HG02885 (cell line): Measurements from ENCODE around the gene PIKFYVE.
"Not testable (repeated sequence)": the region's sequence is repeated elsewhere in the genome, so short reads cannot be mapped to it uniquely, and the experiment has no call there.

Experiments used
- ATAC-seq: cut with Tn5 transposase; IDR thresholded peaks from one replicate; pipeline ENCODE4 v1.9.1; 2021; ENCODE audit warnings: mild to moderate bottlenecking; ENCODE audit not compliant: unreplicated experiment, poor library complexity

The PIKFYVE gene

DNA sequence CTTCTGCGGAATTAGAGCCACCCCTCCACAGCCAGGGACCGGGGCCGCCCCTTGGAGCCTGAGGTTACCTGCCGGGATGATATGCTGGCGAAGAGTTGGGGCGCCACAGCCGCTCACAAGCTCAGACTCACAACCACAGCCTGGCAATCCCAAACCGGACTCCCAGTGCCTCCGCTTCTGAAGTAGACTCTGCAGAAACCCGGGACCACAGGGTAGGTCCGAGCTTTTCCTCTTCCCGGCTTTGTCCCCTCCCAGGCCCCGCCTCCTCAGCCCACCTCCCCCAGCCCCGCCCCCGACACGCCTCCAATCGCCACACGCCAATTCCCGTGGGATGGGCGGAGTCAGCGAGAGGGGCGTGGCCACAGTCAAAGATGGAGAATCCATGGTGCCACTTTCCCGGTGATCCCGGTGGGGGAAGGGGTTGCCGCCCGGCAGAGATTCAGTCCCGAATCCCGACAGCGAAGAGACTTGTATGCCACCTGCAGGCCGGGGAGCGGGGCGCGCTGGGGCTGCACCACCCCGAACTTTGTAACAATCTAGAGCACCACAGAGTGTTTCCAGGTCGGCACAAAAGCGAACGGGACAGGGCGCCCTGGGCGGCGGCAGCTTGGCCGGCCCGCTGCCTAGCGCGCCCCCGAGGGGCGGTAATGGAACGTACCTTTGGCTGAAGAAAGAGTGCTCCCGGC lies 11.0 kb upstream of the PIKFYVE start, which contains the start of gene IDH1:
TSS of gene IDH1 (minus strand) at position 201 of the 686 bp plus-strand sequence. CDS start 3,520 bp downstream, outside the sequence.
- peak; percentile 75 for ATAC-seq

DNA sequence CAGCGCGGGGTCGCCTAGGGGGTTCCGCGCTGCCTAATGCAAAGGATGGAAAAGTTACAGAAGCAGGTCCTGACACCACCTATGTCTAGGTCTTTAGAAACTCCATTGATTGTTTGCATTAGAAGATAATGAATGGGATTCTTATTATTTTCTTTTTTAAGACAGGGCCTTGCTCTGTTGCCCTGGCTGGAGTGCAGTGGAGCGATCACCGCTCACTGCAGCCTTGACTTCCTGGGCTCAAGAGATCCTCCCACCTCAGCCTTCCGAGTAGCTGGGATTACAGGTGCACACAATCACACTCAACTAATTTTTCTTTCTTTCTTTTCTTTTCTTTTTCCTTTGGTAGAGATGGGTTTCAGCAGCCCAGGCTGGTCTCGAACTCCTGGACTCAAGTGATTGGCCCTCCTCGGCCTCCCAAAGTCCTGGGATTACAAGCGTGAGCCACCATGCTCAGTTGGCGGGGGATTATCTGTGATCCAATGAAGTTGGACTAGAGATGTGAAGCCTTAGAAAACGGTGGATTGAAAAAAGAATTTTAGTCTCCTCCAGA lies 10.4 kb upstream of the PIKFYVE start:
- peak; percentile 11 for ATAC-seq

DNA sequence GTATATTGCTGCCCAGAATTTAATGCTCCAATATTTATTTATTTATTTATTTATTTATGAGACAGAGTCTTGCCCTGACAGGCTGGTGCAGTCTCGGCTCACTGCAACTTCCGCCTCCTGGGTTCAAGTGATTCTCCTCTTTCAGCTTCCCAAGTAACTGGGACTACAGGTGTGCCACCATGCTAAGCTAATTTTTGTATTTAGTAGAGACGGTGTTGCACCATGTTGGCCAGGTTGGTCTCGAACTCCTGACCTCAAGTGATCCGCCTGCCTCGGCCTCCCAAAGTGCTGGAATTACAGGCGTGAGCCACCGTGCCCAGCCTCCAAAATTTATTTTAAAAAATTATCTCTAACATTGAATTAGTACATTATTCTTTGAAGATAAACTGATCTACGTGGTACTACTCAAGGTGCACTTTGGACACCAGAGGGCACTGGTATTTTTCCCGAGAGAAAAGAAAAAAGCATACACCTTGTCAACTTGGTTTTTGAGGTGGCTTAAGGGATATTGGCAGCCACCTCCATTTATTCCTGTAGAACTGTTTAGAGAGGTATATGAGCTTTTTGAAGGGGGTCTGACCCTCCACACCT lies 9.8 kb upstream of the PIKFYVE start:
- no peak for ATAC-seq

DNA sequence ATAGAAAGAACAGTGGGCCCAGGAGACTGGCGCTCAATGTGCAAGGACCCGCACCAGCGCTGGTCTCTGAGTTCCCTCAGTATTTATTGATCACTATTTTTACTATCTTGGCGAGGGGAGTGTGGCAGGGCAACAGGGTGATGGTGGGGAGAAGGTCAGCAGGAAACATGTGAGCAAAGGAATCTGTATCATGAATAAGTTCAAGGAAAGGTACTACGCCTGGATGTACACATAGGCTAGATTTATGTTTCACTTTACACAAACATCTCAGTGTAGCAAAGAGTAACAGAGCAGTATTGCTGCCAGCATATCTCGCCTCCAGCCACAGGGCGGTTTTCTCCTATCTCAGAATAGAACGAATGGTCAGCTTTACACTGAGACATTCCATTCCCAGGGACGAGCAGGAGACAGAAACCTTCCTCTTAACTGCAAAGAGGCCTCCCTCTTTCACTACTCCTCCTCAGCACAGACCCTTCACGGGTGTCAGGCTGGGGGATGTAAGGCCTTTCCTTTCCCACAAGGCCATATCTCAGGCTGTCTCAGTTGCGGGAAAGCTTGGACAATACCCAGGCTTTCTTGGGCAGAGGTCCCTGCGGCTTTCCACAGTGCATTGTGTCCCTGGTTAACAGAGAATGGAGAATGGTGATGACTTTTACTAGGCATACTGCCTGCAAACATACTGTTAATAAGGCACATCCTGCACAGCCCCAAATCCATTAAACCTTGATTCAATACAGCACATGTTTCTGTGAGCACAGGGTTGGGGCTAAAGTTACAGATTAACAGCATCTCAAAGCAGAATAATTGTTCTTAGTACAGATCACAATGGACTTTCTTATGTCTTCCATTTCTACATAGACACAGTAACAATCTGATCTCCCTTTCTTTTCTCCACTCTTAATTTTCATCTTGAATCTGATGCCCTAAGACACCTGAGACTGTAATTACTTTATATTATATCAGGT lies 8.9 kb upstream of the PIKFYVE start:
- not testable (repeated sequence) for ATAC-seq

DNA sequence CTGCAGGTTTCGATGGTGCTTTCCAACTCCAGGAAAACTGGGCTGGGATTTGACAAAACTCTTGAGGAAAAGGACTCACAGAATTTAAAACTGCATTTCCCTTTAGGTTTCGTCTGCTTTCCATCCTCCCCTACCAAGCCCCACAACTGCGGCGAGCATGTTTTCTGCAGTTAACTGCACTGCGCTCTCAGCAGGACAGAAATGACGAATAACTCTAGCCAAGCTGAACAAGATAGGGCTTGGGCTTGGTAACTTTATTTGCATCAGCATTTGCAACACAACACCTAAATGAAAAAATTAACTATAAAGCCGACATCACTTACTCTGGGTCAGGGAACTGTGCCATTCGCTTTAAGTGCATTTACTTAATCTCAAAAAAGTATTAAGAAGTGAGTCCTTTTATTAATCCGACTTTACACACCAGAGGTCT lies 669 bp upstream of the PIKFYVE start:
- ATAC-seq = peak; percentile 56

DNA sequence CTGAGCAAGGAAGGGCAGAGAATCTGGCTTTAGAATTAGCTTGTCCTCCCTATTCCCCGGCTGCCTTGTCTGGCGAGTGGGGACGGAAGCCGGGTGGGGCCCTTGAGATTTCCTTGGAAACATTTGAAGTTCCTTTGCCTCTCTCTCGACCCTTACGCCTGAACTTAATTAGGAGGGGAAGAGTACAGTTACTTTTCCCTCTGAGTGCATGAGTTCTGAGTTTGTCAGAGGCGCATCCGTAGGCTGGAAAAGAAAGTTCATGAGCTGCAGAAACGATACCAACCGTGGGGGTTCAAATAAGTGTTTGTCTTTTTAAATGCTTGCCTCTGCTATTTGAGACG lies 468 bp downstream of the PIKFYVE start:
- peak; percentile 3 for ATAC-seq

DNA sequence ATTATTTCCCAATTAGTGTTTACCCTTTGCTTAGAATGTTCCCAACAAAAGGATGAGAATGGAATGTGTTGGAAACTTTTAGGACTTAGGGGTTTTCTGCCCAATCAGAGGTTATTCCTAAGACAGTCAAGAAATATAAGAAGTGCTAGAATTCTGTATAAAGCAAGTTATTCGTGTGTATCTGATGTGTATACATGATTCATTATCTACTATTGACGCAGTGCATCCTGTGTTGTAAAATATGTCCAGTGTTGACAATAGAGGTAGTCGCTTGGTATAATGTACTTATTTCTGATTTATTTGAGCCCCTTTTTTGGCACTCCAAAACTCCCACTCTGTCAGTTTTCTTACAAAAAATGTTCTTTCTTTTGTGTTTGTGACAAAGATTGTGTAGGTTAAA lies 881 bp downstream of the PIKFYVE start:
- no peak for ATAC-seq

DNA sequence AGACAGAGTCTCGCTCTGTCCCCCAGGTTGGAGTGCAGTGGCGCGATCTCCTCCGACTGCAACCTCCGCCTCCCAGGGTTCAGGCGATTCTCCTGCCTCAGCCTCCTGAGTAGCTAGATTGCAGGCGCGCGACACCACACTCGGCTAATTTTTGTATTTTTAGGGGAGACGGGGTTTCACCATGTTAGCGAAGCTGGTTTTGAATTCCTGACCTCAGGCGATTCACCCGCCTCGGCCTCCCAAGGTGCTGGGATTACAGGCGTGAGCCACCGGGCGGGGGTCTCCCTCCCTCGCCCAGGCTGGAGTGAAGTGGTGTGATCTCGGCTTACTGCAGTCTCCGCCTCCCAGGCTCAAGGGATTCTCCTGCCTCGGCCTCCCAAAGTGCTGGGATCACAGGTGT lies 1.5 kb downstream of the PIKFYVE start:
- ATAC-seq = not testable (repeated sequence)

DNA sequence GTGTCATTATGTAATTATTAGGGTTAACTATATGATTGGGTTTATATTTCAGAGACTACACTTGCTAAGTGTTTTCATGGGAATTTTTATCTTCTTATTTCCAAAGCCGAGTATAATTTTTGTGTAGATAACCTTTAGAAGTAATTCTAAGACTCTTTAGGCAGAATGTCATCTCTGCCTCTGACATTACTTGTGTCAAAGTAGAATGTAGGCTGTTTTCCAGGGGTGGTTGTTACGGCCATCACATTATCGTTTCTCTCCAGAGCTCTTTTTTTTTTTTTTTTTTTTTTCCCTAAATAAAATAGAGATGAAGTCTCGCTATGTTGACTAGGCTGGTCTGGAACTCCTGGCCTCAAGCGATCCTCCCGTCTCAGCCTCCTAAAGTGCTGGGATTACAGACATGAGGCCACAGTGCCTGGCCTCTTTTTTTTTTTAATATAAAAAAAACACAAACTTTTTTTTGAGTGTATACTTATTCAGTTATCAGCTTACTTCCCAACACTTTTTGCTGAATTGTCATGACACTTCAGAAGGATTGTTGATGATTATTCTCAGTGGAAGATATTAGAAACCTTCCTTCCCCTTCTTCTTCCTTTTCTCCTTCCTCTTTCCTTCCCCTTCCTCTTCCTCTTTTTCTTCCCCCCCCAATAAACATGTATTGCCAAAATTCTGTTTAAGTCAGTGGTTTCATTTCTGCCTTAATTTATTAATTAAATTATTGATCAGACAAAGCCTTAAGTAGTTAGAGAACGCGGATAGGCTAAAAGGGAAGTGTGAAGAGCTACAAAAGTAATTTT lies 2.3 kb downstream of the PIKFYVE start:
- ATAC-seq = no peak

DNA sequence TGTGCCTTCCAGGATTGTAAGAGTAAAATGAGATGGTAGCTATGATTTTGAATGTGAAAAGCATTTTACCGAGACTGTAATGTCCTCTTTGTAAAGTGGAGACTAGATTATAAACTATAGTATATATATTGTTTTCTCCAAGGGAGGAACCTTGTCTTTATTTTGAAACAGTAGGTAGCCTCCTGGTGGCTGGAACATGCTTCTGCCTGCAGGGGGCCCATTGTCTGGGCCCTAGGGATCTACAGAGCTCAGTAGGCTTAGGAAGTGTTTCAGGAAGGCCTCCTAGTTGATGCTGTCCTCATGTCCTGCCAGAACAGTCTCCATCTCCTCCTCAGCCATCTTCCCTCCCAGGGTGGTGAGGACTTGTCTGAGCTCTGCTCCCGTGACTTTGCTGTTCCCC lies 3.0 kb downstream of the PIKFYVE start:
- ATAC-seq = no peak

DNA sequence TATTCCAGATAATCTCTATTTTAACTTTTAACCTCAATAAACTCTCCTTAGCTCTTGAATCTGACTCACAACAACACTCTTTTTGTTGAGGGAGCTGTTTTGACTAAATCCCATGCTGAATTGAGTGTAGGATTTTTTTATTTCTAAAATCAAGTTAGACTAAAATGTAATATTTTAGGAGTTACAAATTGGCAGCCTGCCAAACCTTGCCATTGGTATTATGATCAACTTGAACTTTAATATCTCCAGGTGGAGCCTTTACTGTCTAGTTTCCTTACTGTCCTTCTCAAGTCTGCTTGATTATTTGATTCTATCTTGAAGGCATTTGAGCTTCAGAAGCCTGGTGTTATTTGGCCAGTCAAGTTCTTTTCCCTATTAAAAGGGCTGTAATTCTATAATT lies 8.7 kb downstream of the PIKFYVE start:
- ATAC-seq = no peak

DNA sequence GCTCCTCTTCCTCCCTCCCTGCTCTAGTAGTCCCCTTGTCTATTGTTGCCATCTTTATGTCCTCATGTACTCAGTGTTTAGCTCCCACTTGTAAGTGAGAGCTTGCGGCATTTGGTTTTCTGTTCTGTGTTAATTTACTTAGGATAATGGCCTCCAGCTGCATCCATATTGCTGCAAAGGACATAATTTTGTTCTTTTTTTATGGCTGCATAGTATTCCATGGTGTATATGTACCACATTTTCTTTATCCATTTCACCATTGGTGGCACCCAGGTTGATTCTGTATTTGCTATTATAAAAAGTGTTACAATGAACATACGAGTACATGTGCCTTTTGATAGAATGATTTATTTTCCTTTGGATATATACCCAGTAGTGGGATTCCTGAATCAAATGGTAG lies 12.5 kb downstream of the PIKFYVE start:
- ATAC-seq = no peak

DNA sequence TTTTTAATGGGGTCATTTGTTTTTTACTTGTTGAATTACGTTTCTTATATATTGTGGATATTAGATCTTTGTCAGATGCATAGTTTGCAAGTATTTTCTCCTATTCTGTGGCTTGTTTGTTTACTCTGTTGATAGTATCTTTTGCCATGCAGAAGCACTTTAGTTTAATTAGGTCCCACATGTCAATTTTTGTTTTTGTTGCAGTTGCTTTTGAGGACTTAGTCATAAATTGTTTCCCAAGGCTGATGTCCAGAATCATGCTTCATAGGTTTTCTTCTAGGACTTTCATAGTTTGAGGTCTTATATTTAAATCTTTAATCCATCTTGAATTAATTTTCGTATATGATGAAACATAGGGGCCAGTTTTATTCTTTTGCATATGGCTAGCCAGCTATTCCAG lies 13.2 kb downstream of the PIKFYVE start:
- no peak for ATAC-seq

DNA sequence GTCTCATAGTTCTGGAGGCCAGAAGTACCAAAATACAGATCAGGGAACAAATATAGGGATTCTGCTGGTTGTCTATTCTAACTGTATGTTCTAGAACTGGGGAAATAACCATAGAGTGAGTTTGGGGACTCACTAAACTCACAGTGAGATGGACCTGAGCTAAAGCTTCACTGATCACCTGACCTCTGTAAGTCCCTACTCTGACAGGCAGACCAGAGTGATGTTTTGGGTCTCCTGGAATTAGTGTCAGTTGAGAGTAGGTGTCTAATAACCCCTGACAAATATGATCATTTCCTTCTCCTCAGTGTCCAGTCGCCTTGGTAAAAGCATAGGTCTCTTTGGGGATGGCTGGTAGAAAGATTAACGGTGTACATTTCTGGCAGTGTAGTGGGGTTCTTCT lies 14.2 kb downstream of the PIKFYVE start:
- ATAC-seq = peak; percentile 44

DNA sequence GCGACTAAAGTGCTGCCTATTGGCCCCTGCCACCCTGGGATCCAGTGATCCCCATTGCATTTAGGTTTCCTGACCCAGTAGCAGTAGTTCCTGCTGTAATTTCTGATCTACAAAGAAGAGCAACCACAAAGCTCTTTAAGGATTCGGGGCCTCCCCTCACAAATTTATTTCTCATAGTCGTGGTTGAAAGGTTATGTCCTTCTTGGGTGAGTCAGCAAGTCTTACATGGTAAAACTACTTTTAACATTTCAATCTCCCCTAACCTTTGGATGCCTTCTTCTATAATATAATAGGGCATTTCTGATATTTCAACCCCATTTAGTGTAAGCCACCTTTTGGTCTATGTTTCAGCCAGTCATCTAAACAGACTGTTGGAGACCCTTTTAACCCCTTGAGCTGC lies 14.9 kb downstream of the PIKFYVE start:
- ATAC-seq = no peak

DNA sequence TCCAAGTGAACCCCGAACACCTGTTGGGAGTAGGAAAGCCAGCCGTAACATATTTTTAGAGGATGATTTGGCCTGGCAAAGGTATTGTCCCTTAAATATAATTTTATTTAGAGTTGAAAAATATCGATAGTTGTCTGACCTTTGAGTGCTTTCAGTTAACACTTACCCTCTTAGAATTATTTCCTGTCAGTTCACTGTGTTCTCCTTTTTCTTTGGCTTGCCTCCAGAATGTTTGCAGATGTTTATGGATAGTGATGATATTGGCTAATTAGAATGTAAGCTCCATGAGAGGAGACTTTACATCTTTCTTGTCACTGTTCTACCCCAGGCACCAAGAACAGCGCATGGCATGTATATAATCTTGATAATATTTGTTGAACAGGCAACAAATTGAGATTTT lies 19.8 kb downstream of the PIKFYVE start:
- ATAC-seq = no peak

DNA sequence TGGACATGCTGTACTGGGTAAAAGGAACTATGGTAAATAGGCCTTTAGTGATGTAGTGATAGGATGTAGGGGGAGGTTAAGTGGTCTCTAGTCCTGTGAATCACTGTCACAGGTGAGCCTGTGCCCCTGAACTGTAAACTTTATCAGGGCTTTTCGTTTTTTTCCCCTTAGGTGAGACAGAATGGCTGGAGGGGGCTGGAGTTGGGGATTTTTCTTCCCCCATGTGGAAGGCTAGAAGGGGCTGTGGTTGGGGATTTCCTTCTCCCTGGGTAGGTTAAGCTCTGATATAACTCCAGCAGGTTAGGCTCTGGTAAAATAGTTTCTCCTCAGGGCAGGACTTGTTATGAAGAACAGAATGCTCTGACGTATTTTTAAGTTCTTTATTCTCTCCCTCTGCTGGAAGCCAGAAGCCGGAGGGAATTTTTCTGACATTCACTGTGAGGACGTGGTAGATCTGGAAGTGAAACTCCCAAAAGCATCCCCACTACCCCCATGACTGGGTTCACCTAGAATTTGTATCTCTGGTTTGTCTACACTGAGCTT lies 28.5 kb downstream of the PIKFYVE start:
- ATAC-seq = peak; percentile 59

DNA sequence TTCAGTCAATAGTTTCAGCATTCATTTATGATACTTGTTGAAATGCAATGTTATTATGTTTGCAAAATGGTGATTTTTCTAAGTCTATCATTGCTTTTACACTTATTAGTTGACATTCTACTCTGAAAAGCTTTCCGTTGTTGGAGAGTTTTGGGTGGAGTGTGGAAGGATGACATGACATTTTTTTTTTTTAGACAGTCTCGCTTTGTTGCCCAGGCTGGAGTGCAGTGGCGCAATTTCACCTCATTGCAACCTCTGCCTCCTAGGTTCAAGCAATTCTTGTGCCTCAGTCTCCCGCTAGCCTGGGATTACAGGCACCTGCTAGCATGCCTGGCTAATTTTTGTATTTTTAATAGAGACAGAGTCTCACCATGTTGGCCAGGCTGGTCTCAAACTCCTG lies 29.8 kb downstream of the PIKFYVE start:
- no peak for ATAC-seq

DNA sequence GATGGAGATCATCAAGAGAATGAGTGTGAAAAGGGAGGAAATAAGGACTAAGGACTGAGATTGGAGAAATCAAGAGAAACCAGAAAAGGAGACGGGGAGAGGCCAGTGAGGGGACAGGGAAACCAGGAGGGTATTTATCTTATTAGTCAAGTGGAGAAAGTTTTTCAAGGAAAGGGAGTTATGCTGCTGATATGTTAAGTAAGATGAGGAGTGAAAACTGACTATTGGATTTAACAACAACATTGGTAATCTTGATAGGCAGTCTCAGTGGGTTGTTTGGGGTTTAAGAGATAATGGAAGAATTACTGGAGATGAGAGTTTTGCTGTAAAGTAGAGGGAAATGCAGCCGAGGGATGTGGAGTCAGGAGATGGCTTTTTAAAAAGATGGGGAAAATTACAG lies 30.6 kb downstream of the PIKFYVE start:
- no peak for ATAC-seq

DNA sequence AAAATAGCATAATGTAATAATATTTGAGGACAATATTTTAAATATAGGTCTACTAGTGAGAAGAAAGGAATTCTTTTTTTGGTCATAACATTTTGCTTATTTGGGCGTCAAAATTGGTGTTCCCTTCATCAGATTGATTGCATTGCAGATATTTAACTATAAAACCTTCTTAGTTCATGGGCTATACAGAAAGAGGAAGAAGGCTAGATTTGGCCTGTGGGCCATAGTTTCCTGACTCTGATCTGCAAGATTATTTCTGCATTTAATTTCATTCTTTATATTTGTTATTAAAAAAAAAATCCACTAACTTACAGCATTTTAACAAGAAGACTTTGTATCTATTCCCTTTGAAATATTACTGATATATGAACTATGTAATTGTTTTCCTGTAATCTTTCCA lies 31.9 kb downstream of the PIKFYVE start:
- no peak for ATAC-seq
